ENCODE results near the gene CTNNB1. TPM values are rescaled to one million over a fixed set of nuclear protein-coding genes. Genes with fewer than 3 reads are reported as not detected.
A peak's percentile ranks its signal among the peaks of the same experiment; 100 is the strongest.

CTNNB1 gene
- total and polyA plus RNA-seq, 2 of the 13 experiments (the other 11 are each of a cell fraction or from before 2014, with no cell fraction given) = 398 to 489 TPM

GRCh38 chr3:41265823-41266273 lies 66.5 kb downstream of the CTNNB1 start (continued):
- TF ChIP-seq MYC (CRISPR knock-in tag; IDR thresholded peaks at IDR 0.05; ENCODE audit: borderline replicate concordance) (no peak), ZNF121 (CRISPR knock-in tag; IDR thresholded peaks at IDR 0.05) (peak; percentile 49), MAFG (CRISPR knock-in tag; IDR thresholded peaks at IDR 0.05) (no peak), ZNF343 (CRISPR knock-in tag; IDR thresholded peaks at IDR 0.05) (no peak), ZNF496 (CRISPR knock-in tag; IDR thresholded peaks at IDR 0.05; ENCODE audit: insufficient replicate concordance) (no peak), ZNF33B (CRISPR knock-in tag; IDR thresholded peaks at IDR 0.05) (no peak), SRSF4 (IDR thresholded peaks at IDR 0.05; ENCODE audit: low read depth, low read length, poor library complexity, severe bottlenecking) (no peak), ZC3H4 (CRISPR knock-in tag; IDR thresholded peaks at IDR 0.05; ENCODE audit: borderline replicate concordance) (no peak), ZNF607 (CRISPR knock-in tag; IDR thresholded peaks at IDR 0.05; ENCODE audit: borderline replicate concordance) (no peak), LCORL (IDR thresholded peaks at IDR 0.05) (no peak), LCORL (CRISPR knock-in tag; IDR thresholded peaks at IDR 0.05) (no peak), ZNF317 (CRISPR knock-in tag; IDR thresholded peaks at IDR 0.05) (0 out of 2 replicates have a peak, but pooled peaks have one; percentile 39), ZNF552 (CRISPR knock-in tag; IDR thresholded peaks at IDR 0.05; ENCODE audit: borderline replicate concordance) (no peak), DMAP1 (CRISPR knock-in tag; IDR thresholded peaks at IDR 0.05) (no peak), PRMT3 (CRISPR knock-in tag; IDR thresholded peaks at IDR 0.05; ENCODE audit: borderline replicate concordance, low read depth) (no peak), MED13 (CRISPR knock-in tag; IDR thresholded peaks at IDR 0.05) (no peak), GMEB2 (CRISPR knock-in tag; IDR thresholded peaks at IDR 0.05; ENCODE audit: low read depth) (no peak), ZMYM3 (CRISPR knock-in tag; IDR thresholded peaks at IDR 0.05) (peak; percentile 27; the same call in 1 of the 2 replicates), ZNF740 (CRISPR knock-in tag; IDR thresholded peaks at IDR 0.05) (no peak), POLR2A (IDR thresholded peaks at IDR 0.05; ENCODE audit: insufficient read depth in 1 of 2, low read depth in 2 of 2, low read length in 2 of 2) (peak in 1 of 2 experiments; percentile 48; a peak in 1 of 4 replicates), NFE2L2 (IDR thresholded peaks at IDR 0.05; ENCODE audit: low read length) (no peak), ZNF737 (CRISPR knock-in tag; IDR thresholded peaks at IDR 0.05; ENCODE audit: borderline replicate concordance) (no peak), MZF1 (CRISPR knock-in tag; IDR thresholded peaks at IDR 0.05; ENCODE audit: borderline replicate concordance) (no peak), FOXA1 (IDR thresholded peaks at IDR 0.05) (no peak), FOXA1 (CRISPR knock-in tag; IDR thresholded peaks at IDR 0.05) (peak; percentile 10; the same call in 1 of the 2 replicates)
- TF ChIP-seq, protein P1, sequence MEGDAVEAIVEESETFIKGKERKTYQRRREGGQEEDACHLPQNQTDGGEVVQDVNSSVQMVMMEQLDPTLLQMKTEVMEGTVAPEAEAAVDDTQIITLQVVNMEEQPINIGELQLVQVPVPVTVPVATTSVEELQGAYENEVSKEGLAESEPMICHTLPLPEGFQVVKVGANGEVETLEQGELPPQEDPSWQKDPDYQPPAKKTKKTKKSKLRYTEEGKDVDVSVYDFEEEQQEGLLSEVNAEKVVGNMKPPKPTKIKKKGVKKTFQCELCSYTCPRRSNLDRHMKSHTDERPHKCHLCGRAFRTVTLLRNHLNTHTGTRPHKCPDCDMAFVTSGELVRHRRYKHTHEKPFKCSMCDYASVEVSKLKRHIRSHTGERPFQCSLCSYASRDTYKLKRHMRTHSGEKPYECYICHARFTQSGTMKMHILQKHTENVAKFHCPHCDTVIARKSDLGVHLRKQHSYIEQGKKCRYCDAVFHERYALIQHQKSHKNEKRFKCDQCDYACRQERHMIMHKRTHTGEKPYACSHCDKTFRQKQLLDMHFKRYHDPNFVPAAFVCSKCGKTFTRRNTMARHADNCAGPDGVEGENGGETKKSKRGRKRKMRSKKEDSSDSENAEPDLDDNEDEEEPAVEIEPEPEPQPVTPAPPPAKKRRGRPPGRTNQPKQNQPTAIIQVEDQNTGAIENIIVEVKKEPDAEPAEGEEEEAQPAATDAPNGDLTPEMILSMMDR (CRISPR knock-in tag; IDR thresholded peaks at IDR 0.05) = no peak
- TF ChIP-seq, protein P2, sequence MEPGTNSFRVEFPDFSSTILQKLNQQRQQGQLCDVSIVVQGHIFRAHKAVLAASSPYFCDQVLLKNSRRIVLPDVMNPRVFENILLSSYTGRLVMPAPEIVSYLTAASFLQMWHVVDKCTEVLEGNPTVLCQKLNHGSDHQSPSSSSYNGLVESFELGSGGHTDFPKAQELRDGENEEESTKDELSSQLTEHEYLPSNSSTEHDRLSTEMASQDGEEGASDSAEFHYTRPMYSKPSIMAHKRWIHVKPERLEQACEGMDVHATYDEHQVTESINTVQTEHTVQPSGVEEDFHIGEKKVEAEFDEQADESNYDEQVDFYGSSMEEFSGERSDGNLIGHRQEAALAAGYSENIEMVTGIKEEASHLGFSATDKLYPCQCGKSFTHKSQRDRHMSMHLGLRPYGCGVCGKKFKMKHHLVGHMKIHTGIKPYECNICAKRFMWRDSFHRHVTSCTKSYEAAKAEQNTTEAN (CRISPR knock-in tag; conservative IDR thresholded peaks at IDR 0.05) = 0 out of 2 replicates have a peak, but pooled peaks have one; percentile 38

All from HepG2 (cell line).